ENCODE data around the gene FIBCD1.

FIBCD1 gene

DNA sequence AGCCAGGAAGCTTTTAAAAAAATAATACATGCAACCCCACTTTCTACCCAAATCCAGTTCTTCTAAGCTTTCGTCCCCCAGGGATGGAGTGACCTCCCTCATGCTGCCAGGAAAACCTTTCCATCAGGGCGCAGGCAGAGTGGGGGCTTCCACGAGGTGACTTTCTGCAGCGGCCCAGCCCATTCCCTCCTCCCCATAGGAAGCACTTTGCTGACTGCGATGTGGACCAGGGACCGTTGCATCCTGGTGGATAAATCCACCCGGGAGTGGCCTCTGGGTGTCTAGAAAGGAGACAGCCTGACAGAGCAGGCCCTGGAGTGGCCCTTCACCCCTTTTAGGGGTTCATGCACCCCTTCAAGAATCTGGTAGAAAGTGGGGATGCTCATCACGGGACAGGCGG, 44.0 kb downstream of the FIBCD1 start:
- no peak for DNase-seq (ENCODE audit: low read depth in 2 of 2)

DNA sequence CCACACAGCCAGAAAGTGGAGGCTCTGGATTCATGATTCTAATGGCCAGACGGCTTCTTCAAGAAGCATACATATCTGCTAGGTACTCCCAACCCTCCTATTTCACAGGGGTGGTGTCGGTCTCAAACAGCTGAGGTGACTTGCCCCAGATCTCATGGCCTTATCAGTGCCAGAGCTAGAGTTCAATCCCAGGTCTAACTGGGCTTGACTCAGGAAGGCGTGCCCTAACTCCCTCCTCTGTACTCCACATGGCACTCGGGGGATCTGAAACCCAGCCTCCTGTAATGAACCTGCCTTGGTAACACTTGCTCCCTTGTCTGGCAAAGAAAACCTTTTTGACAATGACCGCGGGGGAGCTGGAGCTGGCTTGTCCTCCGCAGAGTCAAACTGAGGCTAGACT, 44.5 kb downstream of the FIBCD1 start:
- no peak for DNase-seq (ENCODE audit: low read depth in 2 of 2)

DNA sequence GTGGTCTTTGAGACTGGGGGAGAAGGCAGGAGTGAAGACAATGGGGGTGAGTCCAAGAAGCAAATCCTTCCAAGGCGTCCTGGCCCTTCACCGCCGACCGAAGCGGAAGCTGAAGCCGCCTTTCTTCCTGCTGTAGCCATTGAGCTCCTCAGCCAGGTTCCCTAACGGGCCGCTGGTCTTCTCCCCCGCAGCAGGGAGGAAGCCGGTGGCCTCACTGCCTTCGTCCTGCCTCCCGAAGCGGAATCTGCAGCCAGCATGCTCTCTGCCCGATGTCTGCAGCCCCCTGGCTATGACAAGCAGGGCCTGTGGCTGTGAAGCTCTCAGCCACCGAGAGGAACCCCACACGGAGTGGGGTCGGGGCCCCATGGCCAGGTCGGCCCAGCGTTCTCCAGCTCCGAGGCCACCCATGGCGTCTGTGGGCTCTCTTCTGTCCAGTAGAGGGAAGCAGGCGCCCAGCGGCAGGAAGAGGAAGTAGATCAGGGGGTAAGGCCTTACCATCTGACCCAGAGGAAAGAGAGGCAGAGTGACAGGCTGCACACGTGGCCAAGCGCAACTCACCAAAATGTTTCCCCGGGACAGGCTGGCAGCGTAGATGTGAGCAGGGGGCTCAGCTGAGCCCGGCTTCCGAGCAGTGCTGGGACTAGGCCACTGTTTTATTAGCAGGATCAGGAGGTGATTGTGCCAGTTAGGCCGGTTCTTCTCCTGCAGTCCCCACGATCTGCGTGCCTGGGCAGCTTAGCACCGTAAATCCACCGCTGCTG, 45.5 kb downstream of the FIBCD1 start:
- no peak for DNase-seq (ENCODE audit: low read depth in 2 of 2)

DNA sequence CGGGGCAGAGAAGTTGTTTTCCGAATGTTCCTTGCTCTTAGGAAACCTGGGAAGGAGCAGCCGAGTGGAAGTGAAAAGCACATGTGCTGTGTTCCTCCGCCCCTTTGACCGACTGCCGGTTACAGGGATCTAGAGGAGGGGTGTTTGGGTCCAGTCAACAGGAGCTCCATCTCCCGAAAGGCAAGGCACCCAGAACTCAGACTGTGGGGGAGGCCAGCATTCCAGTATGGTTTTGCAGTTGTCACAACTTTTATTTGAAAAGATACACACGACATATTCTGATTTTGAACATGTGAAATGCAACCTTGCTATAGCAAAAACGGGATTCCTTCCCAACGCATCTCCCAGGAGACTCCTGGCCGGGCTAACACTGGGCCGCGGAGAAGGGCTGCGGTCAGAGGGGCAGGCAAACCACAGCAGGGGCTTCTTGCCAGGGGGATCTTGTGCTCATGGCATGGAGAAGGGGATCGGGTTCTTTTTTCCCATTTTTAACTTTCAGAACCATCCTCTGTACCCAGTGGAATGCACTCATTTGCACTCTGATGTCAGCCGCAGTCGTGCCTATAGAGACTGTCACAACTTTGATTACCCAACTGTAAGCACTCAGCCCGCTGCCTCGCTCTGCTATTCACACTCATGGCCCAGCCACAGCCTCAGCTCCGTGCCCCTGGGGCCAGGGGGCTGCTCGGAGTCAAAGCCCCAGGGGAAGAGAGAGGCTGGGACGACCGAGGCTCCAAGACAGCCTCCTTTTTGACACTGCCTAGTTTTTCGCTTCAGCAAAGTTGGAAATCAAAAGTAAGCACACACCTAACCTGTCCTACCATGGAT, 46.4 kb downstream of the FIBCD1 start:
- no peak for DNase-seq (ENCODE audit: low read depth in 2 of 2)

DNA sequence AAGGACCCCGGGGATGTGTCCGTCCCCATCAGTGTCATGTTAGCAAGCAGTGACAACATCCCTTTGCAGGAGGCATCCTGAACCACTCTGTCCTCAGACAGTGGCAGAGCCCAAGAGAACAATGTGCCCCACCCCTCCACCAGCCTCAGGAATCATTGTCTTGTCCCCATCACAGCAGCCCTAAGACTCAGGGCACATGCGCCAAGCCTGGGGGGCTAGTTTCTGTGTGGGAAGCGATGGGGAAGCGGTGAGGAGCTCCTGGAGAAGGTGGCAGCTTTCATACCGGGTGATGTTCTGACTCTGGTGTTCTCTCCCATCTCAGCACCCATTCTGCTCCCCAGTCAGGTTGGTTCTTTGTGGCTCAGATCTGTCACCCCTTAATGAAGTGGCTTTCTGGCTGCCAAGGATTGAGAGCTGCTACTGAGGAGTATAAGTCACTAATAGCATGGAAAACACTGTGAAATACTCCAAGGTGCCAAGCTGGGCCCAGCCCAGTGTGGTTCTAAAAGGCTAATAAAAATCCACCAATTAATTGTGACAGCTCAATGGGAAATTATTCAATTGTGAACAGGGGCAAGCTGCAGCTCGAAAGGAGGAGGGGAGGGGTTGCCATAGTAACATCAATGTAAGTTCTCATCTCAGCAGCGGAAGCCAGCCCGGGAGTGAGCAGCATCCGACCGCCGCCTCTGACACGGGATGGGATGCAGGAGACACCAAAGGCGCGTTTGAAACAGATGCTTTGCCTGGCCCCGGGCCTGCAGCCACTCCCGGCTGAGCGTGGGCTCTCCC, 47.2 kb downstream of the FIBCD1 start:
- no peak for DNase-seq (ENCODE audit: low read depth in 2 of 2)

DNA sequence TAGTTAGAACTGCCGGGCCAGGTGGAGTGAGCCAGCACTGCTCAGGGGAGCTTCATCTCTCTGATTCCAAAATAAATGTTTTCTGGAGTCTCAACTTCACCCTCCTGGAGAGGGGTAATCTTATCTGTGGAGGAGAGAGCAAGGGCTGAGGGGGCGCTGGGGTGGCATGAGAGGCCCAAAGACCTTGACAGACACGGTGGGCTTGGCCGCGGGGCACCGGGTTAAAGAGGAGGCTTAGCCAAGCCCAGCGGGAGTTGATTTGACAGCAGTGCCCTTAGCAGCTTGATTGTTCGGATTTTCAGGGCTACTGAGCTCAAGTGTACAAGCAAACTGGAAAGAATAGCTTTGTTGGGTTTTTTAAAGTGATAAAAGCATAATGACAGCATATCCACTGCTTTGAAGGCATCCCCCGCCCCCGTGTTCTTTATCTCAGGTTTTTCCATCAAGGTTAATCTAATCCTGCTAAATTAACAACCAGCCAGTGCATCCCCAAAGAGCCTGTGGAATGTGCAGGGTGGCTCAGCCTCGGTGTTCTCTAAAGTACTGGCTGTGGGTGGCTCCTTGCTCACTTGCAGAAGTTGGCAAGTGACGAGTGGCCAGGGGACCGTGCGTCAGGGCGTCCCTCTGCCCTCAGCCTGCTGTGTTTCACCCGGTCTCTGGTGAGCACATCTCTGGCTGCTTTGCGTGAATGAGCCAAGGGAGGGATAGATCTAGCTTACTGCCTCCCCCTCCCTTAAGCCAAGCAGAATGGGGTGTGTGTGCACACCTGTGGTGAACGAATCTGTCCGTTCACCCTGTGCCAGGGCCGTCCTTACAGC, 48.0 kb downstream of the FIBCD1 start:
- DNase-seq (ENCODE audit: low read depth in 2 of 2), result no peak

DNA sequence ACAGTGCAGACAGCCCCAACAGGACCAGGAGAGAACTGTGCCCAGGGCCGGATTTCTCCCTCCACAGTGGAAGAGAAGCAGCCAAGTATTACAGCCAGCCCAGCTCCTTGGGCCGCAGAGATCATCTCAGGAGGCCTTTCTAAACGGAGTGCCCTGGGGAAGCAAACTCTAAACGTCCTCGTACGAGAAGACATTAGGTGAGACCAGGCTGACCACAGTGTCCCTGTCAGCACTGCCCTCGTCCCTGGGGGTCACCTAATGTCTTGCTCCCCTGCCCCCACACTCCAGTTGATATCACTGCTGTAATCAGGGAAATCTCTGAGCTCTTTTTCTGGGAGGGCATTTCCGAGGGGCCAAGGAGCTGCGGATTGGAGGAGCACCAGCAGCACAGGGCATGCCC, 48.9 kb downstream of the FIBCD1 start:
- no peak for DNase-seq (ENCODE audit: low read depth in 2 of 2)

DNA sequence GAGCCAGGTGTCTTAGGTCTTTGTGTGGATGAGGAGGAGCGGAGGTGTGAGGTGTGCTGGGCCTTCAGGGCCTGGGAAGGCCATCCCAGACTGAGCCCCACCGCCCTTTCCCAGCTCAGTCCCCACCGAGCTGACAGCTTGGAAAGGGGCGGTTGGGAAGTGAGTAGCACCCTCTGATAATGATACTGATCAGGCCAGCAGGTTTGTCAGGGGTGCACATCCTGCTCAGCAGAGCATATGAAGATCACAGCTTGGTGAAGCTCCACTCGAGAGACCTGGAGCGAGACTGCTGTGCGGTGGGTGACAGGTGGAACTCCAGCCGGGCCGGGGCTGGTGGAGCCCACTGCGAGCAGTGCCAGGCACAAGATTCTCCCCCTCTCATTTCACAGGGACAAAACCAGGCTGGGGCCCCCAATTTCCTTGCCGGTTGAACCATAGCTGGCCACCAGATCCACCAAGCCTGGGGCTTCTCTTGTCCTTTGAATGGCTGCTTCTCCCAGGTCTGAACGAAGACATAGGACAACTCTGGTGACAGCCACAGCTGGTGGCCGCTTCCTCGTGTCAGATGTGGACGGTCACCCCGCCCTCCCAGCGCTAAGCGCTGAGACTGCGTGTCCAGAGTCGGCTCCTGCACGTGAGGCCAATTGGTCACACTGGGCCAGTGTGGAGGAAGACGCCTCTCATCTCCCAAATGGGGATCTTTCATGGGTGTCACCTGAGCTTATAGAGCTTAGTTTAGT, 50.7 kb downstream of the FIBCD1 start:
- DNase-seq (ENCODE audit: low read depth in 2 of 2), result no peak

DNA sequence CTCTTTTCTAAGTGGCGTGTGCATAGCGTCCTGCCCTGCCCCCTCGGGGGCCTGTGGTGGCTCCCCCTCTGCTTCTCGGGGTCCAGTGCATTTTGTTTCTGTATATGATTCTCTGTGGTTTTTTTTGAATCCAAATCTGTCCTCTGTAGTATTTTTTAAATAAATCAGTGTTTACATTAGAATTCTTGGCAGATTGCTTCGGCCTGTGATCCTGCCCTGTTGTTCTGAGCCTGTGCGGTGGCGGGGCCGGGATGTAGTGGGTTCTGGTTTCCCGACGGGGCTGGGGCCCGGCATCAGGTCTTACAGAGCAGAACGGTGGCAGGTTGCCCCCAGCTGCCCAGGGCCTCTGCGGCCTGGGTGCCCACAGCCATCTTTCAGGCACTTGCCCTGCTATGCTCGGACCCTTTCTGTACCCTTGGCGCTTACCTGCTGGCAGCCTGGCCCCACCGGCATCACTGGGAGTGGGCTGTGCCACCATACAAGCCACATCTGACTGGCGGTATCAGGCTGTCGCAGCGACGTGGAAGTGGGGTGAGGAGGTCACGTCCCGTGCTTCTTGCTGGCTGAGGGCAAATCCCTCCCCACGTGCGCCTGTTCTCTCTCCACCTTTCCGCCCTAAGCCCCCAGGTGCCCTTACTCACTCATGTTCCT, 51.4 kb downstream of the FIBCD1 start:
- DNase-seq (ENCODE audit: low read depth in 2 of 2), result no peak

DNA sequence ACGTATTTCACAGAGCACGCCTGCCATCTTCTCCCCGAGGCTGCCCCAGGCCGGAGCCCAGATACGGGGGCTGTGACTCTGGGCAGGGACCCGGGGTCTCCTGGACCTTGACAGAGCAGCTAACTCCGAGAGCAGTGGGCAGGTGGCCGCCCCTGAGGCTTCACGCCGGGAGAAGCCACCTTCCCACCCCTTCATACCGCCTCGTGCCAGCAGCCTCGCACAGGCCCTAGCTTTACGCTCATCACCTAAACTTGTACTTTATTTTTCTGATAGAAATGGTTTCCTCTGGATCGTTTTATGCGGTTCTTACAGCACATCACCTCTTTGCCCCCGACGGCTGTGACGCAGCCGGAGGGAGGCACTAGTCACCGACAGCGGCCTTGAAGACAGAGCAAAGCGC, 52.1 kb downstream of the FIBCD1 start:
- no peak for DNase-seq (ENCODE audit: low read depth in 2 of 2)

DNA sequence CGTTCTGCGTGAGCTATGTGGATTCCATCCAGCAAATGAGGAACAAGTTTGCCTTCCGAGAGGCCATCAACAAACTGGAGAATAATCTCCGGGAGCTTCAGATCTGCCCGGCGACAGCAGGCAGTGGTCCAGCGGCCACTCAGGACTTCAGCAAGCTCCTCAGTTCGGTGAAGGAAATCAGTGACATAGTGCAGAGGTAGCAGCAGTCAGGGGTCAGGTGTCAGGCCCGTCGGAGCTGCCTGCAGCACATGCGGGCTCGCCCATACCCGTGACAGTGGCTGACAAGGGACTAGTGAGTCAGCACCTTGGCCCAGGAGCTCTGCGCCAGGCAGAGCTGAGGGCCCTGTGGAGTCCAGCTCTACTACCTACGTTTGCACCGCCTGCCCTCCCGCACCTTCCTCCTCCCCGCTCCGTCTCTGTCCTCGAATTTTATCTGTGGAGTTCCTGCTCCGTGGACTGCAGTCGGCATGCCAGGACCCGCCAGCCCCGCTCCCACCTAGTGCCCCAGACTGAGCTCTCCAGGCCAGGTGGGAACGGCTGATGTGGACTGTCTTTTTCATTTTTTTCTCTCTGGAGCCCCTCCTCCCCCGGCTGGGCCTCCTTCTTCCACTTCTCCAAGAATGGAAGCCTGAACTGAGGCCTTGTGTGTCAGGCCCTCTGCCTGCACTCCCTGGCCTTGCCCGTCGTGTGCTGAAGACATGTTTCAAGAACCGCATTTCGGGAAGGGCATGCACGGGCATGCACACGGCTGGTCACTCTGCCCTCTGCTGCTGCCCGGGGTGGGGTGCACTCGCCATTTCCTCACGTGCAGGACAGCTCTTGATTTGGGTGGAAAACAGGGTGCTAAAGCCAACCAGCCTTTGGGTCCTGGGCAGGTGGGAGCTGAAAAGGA, 53.3 kb downstream of the FIBCD1 start:
- no peak for DNase-seq (ENCODE audit: low read depth in 2 of 2)

DNA sequence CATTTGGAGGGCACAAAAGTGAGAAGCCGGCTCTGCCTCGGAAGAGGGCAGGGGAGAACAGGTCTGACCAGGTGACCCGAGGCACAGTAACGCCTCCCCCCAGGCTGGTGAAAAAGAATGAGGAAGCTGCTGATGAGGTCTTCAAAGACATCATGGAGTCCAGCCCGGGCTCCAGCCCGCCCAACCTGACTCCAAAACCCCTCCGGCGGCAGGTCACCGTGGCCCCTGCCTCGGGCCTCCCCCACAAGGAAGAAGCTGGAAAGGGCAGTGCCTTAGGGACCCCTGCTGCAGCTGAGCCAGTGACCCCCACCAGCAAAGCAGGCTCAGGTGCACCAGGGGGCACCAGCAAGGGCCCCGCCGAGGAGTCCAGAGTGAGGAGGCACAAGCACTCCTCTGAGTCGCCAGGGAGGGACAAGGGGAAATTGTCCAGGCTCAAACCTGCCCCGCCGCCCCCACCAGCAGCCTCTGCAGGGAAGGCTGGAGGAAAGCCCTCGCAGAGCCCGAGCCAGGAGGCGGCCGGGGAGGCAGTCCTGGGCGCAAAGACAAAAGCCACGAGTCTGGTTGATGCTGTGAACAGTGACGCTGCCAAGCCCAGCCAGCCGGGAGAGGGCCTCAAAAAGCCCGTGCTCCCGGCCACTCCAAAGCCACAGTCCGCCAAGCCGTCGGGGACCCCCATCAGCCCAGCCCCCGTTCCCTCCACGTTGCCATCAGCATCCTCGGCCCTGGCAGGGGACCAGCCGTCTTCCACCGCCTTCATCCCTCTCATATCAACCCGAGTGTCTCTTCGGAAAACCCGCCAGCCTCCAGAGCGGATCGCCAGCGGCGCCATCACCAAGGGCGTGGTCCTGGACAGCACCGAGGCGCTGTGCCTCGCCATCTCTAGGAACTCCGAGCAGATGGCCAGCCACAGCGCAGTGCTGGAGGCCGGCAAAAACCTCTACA, 54.2 kb downstream of the FIBCD1 start:
- no peak for DNase-seq (ENCODE audit: low read depth in 2 of 2)

DNA sequence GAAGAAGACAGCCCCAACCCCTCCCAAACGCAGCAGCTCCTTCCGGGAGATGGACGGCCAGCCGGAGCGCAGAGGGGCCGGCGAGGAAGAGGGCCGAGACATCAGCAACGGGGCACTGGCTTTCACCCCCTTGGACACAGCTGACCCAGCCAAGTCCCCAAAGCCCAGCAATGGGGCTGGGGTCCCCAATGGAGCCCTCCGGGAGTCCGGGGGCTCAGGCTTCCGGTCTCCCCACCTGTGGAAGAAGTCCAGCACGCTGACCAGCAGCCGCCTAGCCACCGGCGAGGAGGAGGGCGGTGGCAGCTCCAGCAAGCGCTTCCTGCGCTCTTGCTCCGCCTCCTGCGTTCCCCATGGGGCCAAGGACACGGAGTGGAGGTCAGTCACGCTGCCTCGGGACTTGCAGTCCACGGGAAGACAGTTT, 54.9 kb downstream of the FIBCD1 start:
- no peak for DNase-seq (ENCODE audit: low read depth in 2 of 2)

DNA sequence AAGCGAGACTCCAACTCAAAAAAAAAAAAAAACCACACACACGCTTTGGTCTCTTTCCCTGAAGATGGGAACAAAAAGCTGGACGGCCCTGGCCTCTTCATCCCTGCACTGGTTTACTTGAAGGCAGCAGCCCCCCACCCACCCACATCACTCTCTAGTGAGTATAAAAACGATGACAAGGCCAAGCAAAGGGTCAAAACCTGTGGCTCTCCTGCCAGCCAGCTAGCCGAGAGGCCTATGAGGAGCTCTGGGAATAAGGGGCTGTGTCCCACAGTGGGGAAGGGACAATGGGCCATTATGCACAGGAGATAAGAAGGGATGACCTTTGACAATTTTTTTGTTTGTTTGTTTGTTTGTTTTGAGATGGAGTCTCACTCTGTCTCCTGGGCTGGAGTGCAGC, 55.6 kb downstream of the FIBCD1 start:
- no peak for DNase-seq (ENCODE audit: low read depth in 2 of 2)

DNA sequence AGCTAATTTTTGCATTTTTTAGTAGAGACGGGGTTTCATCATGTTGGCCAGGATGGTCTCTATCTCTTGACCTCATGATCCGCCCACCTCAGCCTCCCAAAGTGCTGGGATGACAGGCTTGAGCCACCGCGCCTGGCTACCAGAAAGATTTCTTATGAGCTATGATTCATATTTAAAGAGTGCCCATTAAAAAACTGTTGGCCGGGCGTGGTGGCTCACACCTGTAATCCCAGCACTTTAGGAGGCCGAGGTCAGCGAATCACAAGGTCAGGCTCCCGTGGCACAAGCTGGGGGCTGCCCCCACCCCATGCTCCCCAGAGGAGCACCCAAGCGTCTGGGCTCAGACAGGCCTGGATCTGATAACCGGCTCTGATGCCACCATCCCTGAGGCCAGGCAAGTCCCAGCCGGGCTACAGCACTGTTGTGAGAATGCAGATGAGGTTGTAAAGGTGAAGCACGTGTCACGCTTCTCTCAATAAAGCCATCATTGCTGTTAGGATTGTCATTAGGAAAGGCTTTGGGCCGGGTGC, 56.3 kb downstream of the FIBCD1 start:
- no peak for DNase-seq (ENCODE audit: low read depth in 2 of 2)

DNA sequence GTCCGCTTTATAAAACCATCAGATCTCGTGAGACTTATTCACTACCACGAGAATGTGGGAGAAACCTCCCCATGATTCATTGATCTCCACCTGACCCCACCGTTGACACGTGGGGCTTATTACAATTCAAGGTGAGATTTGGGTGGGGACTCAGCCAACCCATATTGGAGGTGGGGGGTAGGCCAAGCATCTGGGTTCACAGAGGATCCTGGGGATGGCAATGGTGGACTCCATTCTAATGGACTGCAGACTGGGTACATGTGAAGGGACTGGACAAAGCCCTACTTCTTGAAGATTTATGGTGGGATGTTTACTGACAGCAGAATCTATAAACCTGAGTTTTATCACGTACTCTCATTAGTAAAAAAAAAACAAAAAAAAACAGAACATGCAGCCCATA, 57.5 kb downstream of the FIBCD1 start:
- no peak for DNase-seq (ENCODE audit: low read depth in 2 of 2)

DNA sequence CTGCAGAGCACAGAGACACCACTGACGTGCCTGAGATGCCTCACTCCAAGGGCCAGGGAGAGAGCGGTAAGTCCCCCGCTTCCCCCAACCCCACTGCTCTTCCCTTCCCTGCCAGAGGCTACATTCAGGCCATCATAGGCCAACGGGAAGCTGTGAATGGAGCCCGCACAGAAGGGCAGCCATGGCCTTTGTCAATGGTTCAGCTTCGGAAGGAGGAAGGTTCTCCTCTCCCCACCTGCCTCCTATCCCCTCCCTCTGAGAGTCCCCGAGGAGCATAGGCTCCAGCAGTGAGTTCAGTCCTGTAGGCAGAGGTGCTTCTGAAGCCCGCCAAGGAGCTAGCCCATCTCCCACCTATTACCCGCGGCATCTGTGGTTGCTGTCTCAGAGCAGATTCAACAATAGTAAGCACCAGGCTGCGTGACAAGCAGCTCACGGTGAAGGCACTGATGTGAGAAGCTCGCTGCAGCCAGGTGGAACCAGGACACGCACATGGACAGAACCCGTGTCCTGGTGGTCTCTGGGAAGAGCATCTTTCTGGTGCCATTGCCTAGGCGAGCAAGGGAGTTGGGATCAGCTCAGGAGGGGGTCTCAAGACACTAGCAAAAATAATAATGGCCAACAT, 58.3 kb downstream of the FIBCD1 start:
- DNase-seq (ENCODE audit: low read depth in 2 of 2), result no peak
